H1 (cell line): ENCODE data around the gene DDX23. TPM values are rescaled to one million over a fixed set of nuclear protein-coding genes. Genes with fewer than 3 reads are reported as not detected.

ENCODE experiments used
- CTCF ChIA-PET: fragments of 300-600 bp; sonication (Branson Sonifier 250); formaldehyde crosslinking; loops from one replicate; lab custom pipeline; 2021; ENCODE audit not compliant: partially characterized antibody; lab: Charles Lee
- POLR2A ChIA-PET: fragments of 300-600 bp; sonication (Branson Sonifier 250); formaldehyde crosslinking; loops from one replicate; lab custom pipeline; 2021; ENCODE audit warnings: inconsistent platforms; ENCODE audit not compliant: partially characterized antibody; lab: Charles Lee
- DNase-seq, 2 experiments: peaks; one replicate each; pipeline versions ENCODE4 v3.0.0 to v3.0.0-alpha.2; 2010 to 2022; ENCODE audit warnings: low spot score in 2 of 2, low read depth in 1 of 2, mixed read lengths in 1 of 2
- FAIRE-seq: peaks from 2 replicates; lab custom pipeline; 2011; peaks lifted over from hg19 to GRCh38; lab: Jason Lieb, UNC
- H2AFZ ChIP-seq: 2 replicates; pipeline ENCODE4 v1.8.1; 2012; ENCODE audit warnings: low read length, inconsistent platforms
- H2AK5ac ChIP-seq: 2 replicates; pipeline ENCODE4 v1.6.1; 2013; ENCODE audit warnings: low read depth, low read length
- H2BK120ac ChIP-seq: replicated peaks from 2 replicates; pipeline ENCODE3; 2013; ENCODE audit warnings: low read depth, low read length, inconsistent platforms
- H2BK12ac ChIP-seq: 2 replicates; pipeline ENCODE4 v1.6.1; 2013; ENCODE audit warnings: low read depth, low read length
- H2BK15ac ChIP-seq: 2 replicates; pipeline ENCODE4 v1.6.1; 2013; ENCODE audit warnings: low read length
- H2BK20ac ChIP-seq: 2 replicates; pipeline ENCODE4 v1.6.1; 2013; ENCODE audit warnings: low read length
- H2BK5ac ChIP-seq: 2 replicates; pipeline ENCODE4 v1.6.1; 2013; ENCODE audit warnings: low read depth, low read length
- H3K14ac ChIP-seq: 2 replicates; pipeline ENCODE4 v1.6.1; 2013; ENCODE audit warnings: inconsistent platforms; ENCODE audit not compliant: insufficient read length
- H3K18ac ChIP-seq: 2 replicates; pipeline ENCODE4 v1.6.1; 2013; ENCODE audit warnings: low read length; ENCODE audit errors: extremely low read depth
- H3K23ac ChIP-seq: 2 replicates; pipeline ENCODE4 v1.6.1; 2013; ENCODE audit warnings: inconsistent platforms; ENCODE audit not compliant: insufficient read length
- H3K23me2 ChIP-seq: 2 replicates; pipeline ENCODE4 v1.6.1; 2013; ENCODE audit warnings: low read depth, low read length
- H3K27ac ChIP-seq: 2 replicates; pipeline ENCODE4 v1.6.1; 2011; ENCODE audit warnings: low read depth, low read length, inconsistent platforms
- H3K27me3 ChIP-seq, 4 experiments: replicated peaks in 1 of 4; 1 replicate in 1 of 4; 2 replicates in 3 of 4; pipeline versions ENCODE4 v1.6.1 to v1.8.1; 2011 to 2013; ENCODE audit warnings: low read length in 3 of 4, mild to moderate bottlenecking in 3 of 4, inconsistent platforms in 2 of 4, mixed read lengths in 2 of 4, moderate library complexity in 1 of 4; ENCODE audit not compliant: control insufficient read depth in 3 of 4, insufficient read depth in 3 of 4; ENCODE audit errors: extremely low read depth in 1 of 4
- H3K36me3 ChIP-seq, 4 experiments: 2 replicates each; pipeline versions ENCODE4 v1.6.1 to v1.8.1; 2011 to 2013; ENCODE audit warnings: mild to moderate bottlenecking in 4 of 4, low read length in 3 of 4, moderate library complexity in 2 of 4, control low read depth in 1 of 4, inconsistent platforms in 1 of 4; ENCODE audit not compliant: insufficient read depth in 4 of 4, control insufficient read depth in 2 of 4
- H3K4ac ChIP-seq: replicated peaks from 2 replicates; pipeline ENCODE3; 2013; ENCODE audit warnings: low read length, low read depth, mixed read lengths, inconsistent platforms; ENCODE audit not compliant: insufficient read length
- H3K4me1 ChIP-seq, 4 experiments: replicated peaks in 1 of 4; 1 replicate in 1 of 4; 2 replicates in 3 of 4; pipeline versions ENCODE4 v1.6.1 to v1.8.1; 2011 to 2013; ENCODE audit warnings: low read length in 3 of 4, inconsistent platforms in 2 of 4, mixed read lengths in 1 of 4; ENCODE audit not compliant: insufficient read depth in 4 of 4, control insufficient read depth in 3 of 4
- H3K4me2 ChIP-seq, 2 experiments: 2 replicates each; pipeline versions ENCODE4 v1.6.1 to v1.8.1; 2011 to 2013; ENCODE audit warnings: low read depth in 2 of 2, low read length in 2 of 2, control low read depth in 1 of 2, inconsistent platforms in 1 of 2, mild to moderate bottlenecking in 1 of 2; ENCODE audit not compliant: insufficient read depth in 1 of 2
- H3K4me3 ChIP-seq, 4 experiments: fragments of 200-600, 300-600 bp in 1 of 4; sonication (generic), shearing (Covaris generic), sonication (Bioruptor Twin) in 1 of 4; 2 replicates each; pipeline versions ENCODE4 v1.5.1 to v1.8.1; 2011 to 2016; ENCODE audit warnings: low read length in 4 of 4, low read depth in 3 of 4, control low read depth in 2 of 4, inconsistent platforms in 2 of 4, mild to moderate bottlenecking in 2 of 4, mixed read lengths in 1 of 4, moderate library complexity in 1 of 4; ENCODE audit not compliant: insufficient read depth in 2 of 4; ENCODE audit errors: extremely low read depth in 1 of 4
- H3K56ac ChIP-seq: replicated peaks from 2 replicates; pipeline ENCODE3; 2013; ENCODE audit warnings: low read depth, mild to moderate bottlenecking, mixed read lengths, low read length, inconsistent platforms; ENCODE audit not compliant: insufficient read length
- H3K79me1 ChIP-seq: 2 replicates; pipeline ENCODE4 v1.6.1; 2013; ENCODE audit warnings: low read depth, low read length, control low read depth
- H3K79me2 ChIP-seq, 2 experiments: 2 replicates each; pipeline versions ENCODE4 v1.6.1 to v1.8.1; 2012 to 2013; ENCODE audit warnings: low read length in 2 of 2, mild to moderate bottlenecking in 2 of 2, inconsistent platforms in 1 of 2; ENCODE audit not compliant: insufficient read depth in 2 of 2, control insufficient read depth in 1 of 2
- H3K9ac ChIP-seq, 4 experiments: replicated peaks in 1 of 4; 1 replicate in 1 of 4; 2 replicates in 3 of 4; pipeline versions ENCODE4 v1.6.1 to v1.8.1; 2011 to 2013; ENCODE audit warnings: low read depth in 3 of 4, low read length in 3 of 4, control low read depth in 2 of 4, mild to moderate bottlenecking in 2 of 4, moderate library complexity in 2 of 4, inconsistent platforms in 1 of 4; ENCODE audit errors: extremely low read depth in 1 of 4
- H3K9me3 ChIP-seq, 2 experiments: 2 replicates each; pipeline versions ENCODE4 v1.6.1 to v1.8.1; 2012 to 2013; ENCODE audit warnings: mild to moderate bottlenecking in 2 of 2, moderate library complexity in 2 of 2, control low read depth in 1 of 2, inconsistent platforms in 1 of 2, low read depth in 1 of 2, low read length in 1 of 2, mixed read lengths in 1 of 2; ENCODE audit not compliant: insufficient read depth in 2 of 2
- H4K20me1 ChIP-seq, 2 experiments: replicated peaks in 1 of 2; 2 replicates each; pipeline versions ENCODE3 to v1.8.1; 2011 to 2013; ENCODE audit warnings: inconsistent platforms in 2 of 2, low read length in 2 of 2, mild to moderate bottlenecking in 1 of 2; ENCODE audit not compliant: insufficient read depth in 2 of 2, control insufficient read depth in 1 of 2
- H4K5ac ChIP-seq: 2 replicates; pipeline ENCODE4 v1.6.1; 2013; ENCODE audit warnings: low read length, low read depth, mixed read lengths, inconsistent platforms; ENCODE audit not compliant: insufficient read length
- H4K8ac ChIP-seq: 2 replicates; pipeline ENCODE4 v1.8.0; 2013; ENCODE audit warnings: mild to moderate bottlenecking, moderate library complexity, low read length, inconsistent platforms; ENCODE audit not compliant: insufficient read depth; ENCODE audit errors: extremely low read depth
- H4K91ac ChIP-seq: replicated peaks from 2 replicates; pipeline ENCODE3; 2013; ENCODE audit warnings: low read length, mixed read lengths, inconsistent platforms; ENCODE audit not compliant: insufficient read length
- BRCA1 ChIP-seq: IDR thresholded peaks from 2 replicates; pipeline ENCODE4 v1.6.1; 2012; ENCODE audit warnings: low read depth, low read length, improper control_type of control experiment
- FOSL1 ChIP-seq: IDR thresholded peaks from 2 replicates; pipeline ENCODE4 v1.6.1; 2011; ENCODE audit warnings: mild to moderate bottlenecking, low read depth, low read length, moderate library complexity; ENCODE audit not compliant: insufficient read depth
- HDAC6 ChIP-seq: IDR thresholded peaks from one replicate; pipeline ENCODE4 v1.7.1; 2012; ENCODE audit warnings: low read depth, mild to moderate bottlenecking, inconsistent platforms, low read length, moderate library complexity
- JUN ChIP-seq: IDR thresholded peaks from 2 replicates; pipeline ENCODE4 v1.6.1; 2011; ENCODE audit warnings: low read depth, mild to moderate bottlenecking, improper control_type of control experiment, low read length
- KDM4A ChIP-seq: IDR thresholded peaks from one replicate; pipeline ENCODE4 v1.7.1; 2012; ENCODE audit warnings: low read depth, mild to moderate bottlenecking, moderate library complexity, low read length, inconsistent platforms; ENCODE audit not compliant: severe bottlenecking
- POLR2AphosphoS5 ChIP-seq: IDR thresholded peaks from 2 replicates; pipeline ENCODE4 v1.6.1; 2011; ENCODE audit warnings: low read depth, low read length
- SIRT6 ChIP-seq: IDR thresholded peaks from one replicate; pipeline ENCODE4 v1.7.1; 2012; ENCODE audit warnings: low read length, inconsistent platforms
- SP2 ChIP-seq: IDR thresholded peaks from 2 replicates; pipeline ENCODE4 v1.6.1; 2012; ENCODE audit warnings: mild to moderate bottlenecking, low read length, inconsistent platforms
- WGBS, 2 experiments: shearing (Covaris generic) in 1 of 2; methylation state at CpG; one replicate each; pipeline versions ENCODE4 v1.1.6 to v1.1.7; 2013 to 2015; ENCODE audit warnings: low lambda C conversion rate in 2 of 2, mixed read lengths in 2 of 2, inconsistent platforms in 1 of 2, low coverage in 1 of 2, missing lambda C conversion rate in 1 of 2; ENCODE audit not compliant: insufficient replicate concordance in 2 of 2, insufficient coverage in 1 of 2, insufficient read length in 1 of 2; ENCODE audit errors: extremely low coverage in 1 of 2, missing lambda C conversion rate in 1 of 2; 5-methylcytosine and 5-hydroxymethylcytosine counted together
- polyA plus RNA-seq, 7 experiments: library from polyadenylated mRNA; depleted of rRNA in 3 of 7; stranded (reverse) in 5 of 7; unstranded in 2 of 7; fragments of >200 nt in 5 of 7; fragments of 200-250 nt in 2 of 7; gene quantifications; 1 replicate in 5 of 7; 2 replicates in 1 of 7; 4 replicates in 1 of 7; pipeline versions ENCODE4 v1.2.1 to v1.2.3, GENCODE V29; 2011 to 2013; ENCODE audit warnings: missing spikeins in 2 of 7, mixed read lengths in 2 of 7
- total RNA-seq: library from RNA; stranded (reverse); fragmentation: NEBNext Ultra II Directional; extraction: Animal tissue kit (Norgen Biotek cat#: 25700); gene quantifications from 2 replicates; pipeline ENCODE4 v1.2.1, GENCODE V29; 2021

DDX23 gene
- total and polyA plus RNA-seq, 2 of the 8 experiments (the other 6 are each of a cell fraction or from before 2014, with no cell fraction given), result 43.5 to 107 TPM

- Histone ChIP-seq H3K4me1 (peaks cover 4 to 5% (median 4%) of the 10 kb centered on the region in 4 experiments; a peak in 5 of 7 replicates), H3K27ac (no peak overlapping the region), H3K4me3 (no peak overlapping the region), H3K9me3 (no peaks in the 10 kb centered on the region), H3K23ac (no peak overlapping the region), H3K14ac (no peak overlapping the region), H2BK5ac (no peak overlapping the region), H2AK5ac (no peak overlapping the region), H3K79me2 (no peaks in the 10 kb centered on the region), H3K18ac (no peak overlapping the region), H3K9ac (no peak overlapping the region), H4K8ac (no peak overlapping the region), H3K79me1 (no peaks in the 10 kb centered on the region), H3K56ac (no peak overlapping the region), H2BK120ac (no peak overlapping the region), H4K91ac (no peak overlapping the region), H3K27me3 (no peaks in the 10 kb centered on the region), H4K5ac (no peak overlapping the region), H3K4me2 (no peak overlapping the region), H2BK20ac (no peak overlapping the region), H3K4ac (no peak overlapping the region), H2BK15ac (no peak overlapping the region), H2AFZ (no peak overlapping the region), H3K36me3 (no peaks in the 10 kb centered on the region), H4K20me1 (no peaks in the 10 kb centered on the region), H2BK12ac (no peak overlapping the region), H3K23me2 (peaks cover under 1% of the 10 kb centered on the region; the same call in 1 of the 2 replicates)
- CTCF ChIA-PET, result interaction anchor here (0.5 to 11.1 kb wide), 31 partner anchors 10 to 641 kb away, joined by 3 to 205 read pairs (median 4); no protein-coding TSS in a partner anchor
- POLR2A ChIA-PET, result interaction anchor here (1.0 to 2.1 kb wide), 5 partner anchors 9 to 113 kb away, joined by 3 to 4 read pairs (median 3); partner anchors contain the start of gene KANSL2
- DNase-seq (no peak), FAIRE-seq (no peak)
- WGBS, 2 experiments, result 78% methylated on average over 3 of the region's 3 CpGs; no CpG with 5 or more reads in 1 of the 2 experiments
- TF ChIP-seq SIRT6 (no peak), FOSL1 (no peak), JUN (no peak), KDM4A (no peak), HDAC6 (no peak), BRCA1 (no peak), POLR2AphosphoS5 (no peak), SP2 (no peak)
These were observed 57.1 kb downstream of the DDX23 start for GRCh38 chr12:48794870-48795269.
